GM10266 (cell line): ENCODE results near the gene RAMP1.

ENCODE experiments used
- DNase-seq: peaks from one replicate; pipeline ENCODE4 v3.0.0; 2012; ENCODE audit errors: extremely low spot score
- TF ChIP-seq, protein P1 (sequence below): IDR thresholded peaks from 2 replicates; pipeline ENCODE4 v1.5.1; 2012; ENCODE audit warnings: mild to moderate bottlenecking, low read depth; ENCODE audit not compliant: control insufficient read depth, insufficient read depth; ENCODE audit errors: missing control alignments

Gene RAMP1

DNA sequence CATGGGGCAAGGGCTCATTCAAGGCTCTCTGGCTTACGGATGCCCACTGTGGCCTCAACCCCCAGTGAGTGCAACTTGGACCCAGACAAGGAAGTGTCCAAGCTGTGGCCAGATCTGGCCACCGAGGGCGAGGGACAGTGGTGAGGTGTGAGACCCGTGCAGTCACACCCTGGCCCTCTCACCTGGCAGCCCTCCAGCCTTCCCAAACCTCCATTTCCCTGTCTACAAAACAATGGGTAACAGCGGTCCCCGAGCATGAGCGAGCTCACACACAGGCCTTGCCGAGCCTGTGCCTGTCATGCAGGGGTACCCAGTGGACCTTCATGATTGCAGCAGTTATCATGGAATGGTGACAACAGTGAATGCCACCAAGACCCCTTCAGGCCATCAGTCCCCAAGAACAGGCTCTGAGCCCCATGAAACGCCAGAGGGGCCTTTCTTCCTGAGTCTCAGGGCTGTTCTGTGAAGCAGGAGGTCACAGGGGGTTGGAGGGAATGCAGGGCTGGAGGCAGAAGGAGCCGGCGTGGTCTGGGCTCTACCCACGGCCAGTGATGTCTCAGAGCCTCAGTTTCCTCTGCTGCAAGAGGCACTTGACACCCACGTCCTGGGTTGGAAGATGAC, 49.8 kb downstream of the RAMP1 start:
- TF ChIP-seq, protein P1, sequence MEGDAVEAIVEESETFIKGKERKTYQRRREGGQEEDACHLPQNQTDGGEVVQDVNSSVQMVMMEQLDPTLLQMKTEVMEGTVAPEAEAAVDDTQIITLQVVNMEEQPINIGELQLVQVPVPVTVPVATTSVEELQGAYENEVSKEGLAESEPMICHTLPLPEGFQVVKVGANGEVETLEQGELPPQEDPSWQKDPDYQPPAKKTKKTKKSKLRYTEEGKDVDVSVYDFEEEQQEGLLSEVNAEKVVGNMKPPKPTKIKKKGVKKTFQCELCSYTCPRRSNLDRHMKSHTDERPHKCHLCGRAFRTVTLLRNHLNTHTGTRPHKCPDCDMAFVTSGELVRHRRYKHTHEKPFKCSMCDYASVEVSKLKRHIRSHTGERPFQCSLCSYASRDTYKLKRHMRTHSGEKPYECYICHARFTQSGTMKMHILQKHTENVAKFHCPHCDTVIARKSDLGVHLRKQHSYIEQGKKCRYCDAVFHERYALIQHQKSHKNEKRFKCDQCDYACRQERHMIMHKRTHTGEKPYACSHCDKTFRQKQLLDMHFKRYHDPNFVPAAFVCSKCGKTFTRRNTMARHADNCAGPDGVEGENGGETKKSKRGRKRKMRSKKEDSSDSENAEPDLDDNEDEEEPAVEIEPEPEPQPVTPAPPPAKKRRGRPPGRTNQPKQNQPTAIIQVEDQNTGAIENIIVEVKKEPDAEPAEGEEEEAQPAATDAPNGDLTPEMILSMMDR = no peak
- no peak for DNase-seq

DNA sequence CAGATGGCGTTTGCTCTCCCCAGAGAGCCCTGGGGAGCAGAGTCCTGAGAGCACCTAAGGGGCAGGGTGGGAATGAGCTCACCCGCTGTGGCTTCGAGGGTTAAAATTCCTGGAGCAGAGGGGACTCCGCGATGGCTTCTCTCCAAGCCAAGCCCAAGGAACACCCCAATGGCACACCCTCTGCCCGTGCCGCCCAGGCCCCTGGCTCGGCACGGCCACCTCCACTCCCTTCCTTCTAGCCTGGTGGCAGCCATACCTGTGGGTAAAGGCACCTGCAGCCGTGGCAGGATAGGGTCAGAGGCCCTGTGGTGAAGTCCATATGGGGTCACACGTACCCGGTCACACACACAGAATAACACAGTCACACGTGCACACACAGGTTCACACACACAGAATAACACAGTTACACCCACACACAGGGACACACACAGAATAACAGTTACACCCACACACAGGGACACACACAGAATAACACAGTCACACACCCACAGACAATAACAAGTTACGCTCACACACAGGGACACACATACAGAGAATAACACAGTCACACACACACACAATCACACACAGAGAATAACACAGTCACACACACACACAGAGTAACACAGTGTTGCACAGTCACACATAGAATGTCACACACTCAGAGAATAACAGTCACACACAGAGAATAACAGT, 50.5 kb downstream of the RAMP1 start:
- TF ChIP-seq, protein P1 = no peak
- DNase-seq = no peak

DNA sequence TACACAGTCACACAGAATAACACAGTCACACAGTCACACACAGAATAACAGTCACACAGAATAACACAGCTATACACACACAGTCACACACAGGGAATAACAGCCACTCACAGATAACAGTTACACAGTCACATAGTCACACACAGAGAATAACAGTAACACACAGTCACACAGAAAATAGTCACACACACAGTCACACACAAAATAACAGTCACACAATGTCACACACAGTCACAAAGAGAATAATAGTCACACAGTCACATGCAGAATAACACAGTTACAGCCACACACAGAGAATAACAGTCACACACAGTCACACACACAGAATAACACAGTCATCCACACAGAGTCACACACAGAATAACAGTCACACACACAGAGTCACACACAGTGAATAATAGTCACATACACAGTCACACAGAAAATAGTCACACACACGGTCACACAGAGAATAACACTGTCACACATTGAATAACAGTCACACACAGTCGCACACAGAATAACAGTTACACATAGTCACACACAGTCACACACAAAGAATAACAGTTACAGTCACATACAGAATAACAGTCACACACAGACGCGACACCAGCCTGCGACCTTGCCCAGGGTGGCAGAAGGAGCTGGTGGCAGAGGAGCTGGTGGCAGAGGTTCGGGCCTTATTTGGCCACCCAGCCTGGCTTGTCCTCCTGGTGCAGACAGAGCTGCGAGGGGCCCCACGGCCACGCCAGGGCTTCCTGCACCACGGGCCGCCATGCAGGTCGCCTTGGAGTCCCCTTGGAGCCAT, 51.3 kb downstream of the RAMP1 start:
- TF ChIP-seq, protein P1 = no peak
- DNase-seq = no peak

DNA sequence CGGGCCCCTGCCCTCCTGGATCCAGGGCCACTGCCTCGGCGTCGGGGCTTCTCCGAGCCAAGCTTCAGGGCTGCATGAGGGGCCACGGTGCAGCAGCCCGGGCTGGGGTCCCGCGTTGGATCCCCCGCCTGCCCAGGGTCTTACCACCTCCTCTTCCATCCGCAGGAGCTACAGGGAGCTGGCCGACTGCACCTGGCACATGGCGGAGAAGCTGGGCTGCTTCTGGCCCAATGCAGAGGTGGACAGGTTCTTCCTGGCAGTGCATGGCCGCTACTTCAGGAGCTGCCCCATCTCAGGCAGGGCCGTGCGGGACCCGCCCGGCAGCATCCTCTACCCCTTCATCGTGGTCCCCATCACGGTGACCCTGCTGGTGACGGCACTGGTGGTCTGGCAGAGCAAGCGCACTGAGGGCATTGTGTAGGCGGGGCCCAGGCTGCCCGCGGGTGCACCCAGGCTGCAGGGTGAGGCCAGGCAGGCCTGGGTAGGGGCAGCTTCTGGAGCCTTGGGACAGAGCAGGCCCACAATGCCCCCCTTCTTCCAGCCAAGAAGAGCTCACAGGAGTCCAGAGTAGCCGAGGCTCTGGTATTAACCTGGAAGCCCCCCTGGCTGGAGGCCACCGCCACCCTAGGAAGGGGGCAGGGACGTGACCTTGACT, 52.1 kb downstream of the RAMP1 start:
- TF ChIP-seq, protein P1 = no peak
- DNase-seq = no peak

DNA sequence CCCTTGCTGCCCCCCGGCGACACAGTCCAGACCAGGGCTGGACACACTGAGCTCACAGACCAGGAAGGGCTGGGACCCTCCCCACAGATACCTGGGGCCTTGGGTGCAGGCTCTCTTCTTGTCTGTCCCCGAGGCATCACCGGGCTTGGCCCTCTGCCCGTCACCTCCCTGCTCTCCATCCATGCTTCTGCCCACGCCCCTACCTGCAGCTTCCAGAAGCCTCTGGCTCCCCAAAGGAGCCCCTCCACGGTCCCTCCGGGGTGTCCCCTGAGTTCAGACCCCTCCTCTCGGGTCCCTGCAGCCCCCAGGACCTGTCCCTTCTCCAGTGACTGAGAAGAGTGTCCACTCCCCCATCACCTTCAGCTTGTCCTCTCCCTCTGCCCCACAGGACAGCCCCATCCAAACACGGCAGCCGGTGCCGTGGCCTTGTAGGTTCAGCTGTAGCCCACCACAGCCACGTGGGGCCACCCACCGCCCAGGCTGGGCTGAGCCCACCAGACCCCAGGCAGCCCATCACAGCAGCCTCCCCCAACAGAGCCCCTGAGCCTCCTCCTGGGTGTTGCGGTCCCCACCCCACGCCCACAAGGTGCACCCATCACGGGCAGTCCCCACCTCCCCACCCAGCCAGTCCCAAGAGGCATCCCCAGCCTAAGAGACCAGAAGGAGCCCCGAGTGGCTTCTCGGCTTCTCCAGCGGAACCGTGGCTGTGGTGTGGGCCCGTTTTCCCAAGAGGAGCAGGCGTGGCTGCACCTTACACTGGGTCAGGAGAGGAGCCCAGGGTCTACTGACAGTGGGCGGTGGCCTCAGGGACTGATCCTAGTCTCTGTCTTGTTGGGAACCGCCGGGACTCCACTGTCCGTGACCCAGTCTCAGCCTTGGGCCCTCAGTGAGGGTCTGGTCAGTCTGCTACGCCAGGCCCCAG, 53.1 kb downstream of the RAMP1 start:
- TF ChIP-seq, protein P1 = no peak
- DNase-seq = no peak

DNA sequence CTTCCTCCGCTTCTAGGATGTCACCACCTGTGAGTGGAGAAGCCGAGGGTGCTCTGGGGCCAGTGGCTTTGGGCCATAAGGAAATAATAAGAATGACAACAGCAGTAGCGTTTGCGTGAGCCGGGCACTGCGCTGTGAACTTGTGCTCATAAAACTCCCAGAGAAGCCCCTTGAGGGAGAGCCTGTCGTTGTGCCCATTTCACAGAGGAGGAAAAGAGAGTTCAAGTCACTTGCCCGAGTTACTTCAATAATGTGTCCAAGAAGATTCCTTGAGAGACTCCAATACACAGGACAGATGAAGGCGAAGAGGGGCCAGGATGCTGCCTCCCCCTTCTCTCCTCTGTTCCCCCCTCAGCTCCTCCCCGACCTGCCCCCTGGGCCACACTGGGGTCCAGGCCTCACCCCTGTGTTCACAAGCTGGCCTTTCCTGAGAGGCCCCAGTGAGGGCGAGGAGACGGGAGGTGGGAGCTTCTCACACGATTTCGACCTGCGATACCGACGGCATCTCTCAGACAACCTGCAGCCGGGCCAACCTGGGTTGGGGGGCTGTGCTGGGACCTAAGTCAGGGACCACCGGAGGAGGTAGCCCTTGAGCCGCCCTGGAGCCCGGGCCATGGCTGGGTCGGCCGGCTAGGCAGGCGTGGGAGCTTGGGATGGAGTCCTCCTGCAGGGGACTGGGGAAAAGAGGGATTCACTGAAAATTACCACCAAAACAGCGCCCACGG, 53.9 kb downstream of the RAMP1 start:
- DNase-seq = no peak

More for the DNA sequence above, 53.9 kb downstream of the RAMP1 start:
- TF ChIP-seq, protein P1 = no peak
